ENCODE measurements around the gene USP33. TPM values are rescaled to one million over a fixed set of nuclear protein-coding genes. Genes with fewer than 3 reads are reported as not detected.

The USP33 gene
- total RNA-seq, 4 donors from 2014 or later = 45.3 to 108 (median 53.6) TPM

DNA sequence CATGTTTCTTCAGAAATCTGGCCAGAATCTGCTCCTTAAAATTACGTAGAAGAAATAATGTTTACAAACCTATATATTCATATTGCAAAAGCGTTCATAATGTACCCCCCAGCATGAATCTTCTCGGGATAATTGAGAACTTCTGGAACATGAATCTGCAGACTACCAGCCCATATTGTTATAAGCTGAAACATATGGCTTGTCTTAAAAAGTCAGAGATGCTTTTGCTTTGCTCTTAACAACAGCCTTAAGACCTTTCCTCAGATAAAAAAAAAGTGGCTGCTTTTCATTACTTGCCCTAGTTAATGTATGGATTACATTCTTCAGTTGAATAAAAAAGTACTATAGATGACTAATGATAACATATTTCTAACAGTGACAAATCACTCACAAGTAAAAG is 62.2 kb downstream of the USP33 start:
- WGBS = 79% methylated on average over 3 of the region's 3 CpGs
- no peak for TF ChIP-seq EP300 (IDR thresholded peaks at IDR 0.05)
- H3K27ac ChIP-seq = no peak overlapping the region
- peaks cover 48% of the 10 kb centered on the region for H3K36me3 ChIP-seq
- H3K9me3 ChIP-seq = no peaks in the 10 kb centered on the region
- DNase-seq (ENCODE audit: low spot score in 2 of 2) = no peak
- no peak overlapping the region for H3K4me3 ChIP-seq
- H3K4me1 ChIP-seq = no peaks in the 10 kb centered on the region
- H3K27me3 ChIP-seq = no peaks in the 10 kb centered on the region

DNA sequence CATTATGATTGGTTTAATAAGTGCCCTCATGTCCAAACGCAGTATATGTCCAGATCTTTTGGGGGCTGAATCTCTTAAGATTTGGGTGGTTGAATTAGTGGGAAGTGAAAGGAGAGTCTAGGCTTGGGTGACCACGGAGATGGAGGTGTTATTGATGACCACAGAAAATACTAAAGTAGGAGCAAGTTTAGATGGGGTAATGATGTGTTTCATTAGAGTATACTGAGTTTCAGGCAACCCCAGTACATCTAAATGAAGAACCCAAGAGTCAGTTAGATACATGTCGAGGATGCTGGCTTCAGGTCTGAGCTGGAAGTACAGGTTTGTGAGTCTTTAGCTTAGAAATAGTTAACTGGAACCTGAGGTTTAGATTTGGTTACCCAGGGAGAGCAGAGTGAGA is 70.7 kb downstream of the USP33 start:
- Histone ChIP-seq H3K9me3 (no peaks in the 10 kb centered on the region), H3K27ac (no peak overlapping the region), H3K4me1 (peaks cover 9% of the 10 kb centered on the region), H3K4me3 (no peak overlapping the region), H3K36me3 (peaks cover 19% of the 10 kb centered on the region), H3K27me3 (no peaks in the 10 kb centered on the region)
- 88% methylated on average over 3 of the region's 3 CpGs for WGBS
- TF ChIP-seq, protein P1, sequence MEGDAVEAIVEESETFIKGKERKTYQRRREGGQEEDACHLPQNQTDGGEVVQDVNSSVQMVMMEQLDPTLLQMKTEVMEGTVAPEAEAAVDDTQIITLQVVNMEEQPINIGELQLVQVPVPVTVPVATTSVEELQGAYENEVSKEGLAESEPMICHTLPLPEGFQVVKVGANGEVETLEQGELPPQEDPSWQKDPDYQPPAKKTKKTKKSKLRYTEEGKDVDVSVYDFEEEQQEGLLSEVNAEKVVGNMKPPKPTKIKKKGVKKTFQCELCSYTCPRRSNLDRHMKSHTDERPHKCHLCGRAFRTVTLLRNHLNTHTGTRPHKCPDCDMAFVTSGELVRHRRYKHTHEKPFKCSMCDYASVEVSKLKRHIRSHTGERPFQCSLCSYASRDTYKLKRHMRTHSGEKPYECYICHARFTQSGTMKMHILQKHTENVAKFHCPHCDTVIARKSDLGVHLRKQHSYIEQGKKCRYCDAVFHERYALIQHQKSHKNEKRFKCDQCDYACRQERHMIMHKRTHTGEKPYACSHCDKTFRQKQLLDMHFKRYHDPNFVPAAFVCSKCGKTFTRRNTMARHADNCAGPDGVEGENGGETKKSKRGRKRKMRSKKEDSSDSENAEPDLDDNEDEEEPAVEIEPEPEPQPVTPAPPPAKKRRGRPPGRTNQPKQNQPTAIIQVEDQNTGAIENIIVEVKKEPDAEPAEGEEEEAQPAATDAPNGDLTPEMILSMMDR (IDR thresholded peaks at IDR 0.05) = no peak
- TF ChIP-seq POLR2AphosphoS5 (IDR thresholded peaks at IDR 0.05) = no peak
- TF ChIP-seq POLR2A (IDR thresholded peaks at IDR 0.05) = no peak
- TF ChIP-seq EP300 (IDR thresholded peaks at IDR 0.05) = no peak
- DNase-seq (ENCODE audit: low spot score in 2 of 2) = no peak

DNA sequence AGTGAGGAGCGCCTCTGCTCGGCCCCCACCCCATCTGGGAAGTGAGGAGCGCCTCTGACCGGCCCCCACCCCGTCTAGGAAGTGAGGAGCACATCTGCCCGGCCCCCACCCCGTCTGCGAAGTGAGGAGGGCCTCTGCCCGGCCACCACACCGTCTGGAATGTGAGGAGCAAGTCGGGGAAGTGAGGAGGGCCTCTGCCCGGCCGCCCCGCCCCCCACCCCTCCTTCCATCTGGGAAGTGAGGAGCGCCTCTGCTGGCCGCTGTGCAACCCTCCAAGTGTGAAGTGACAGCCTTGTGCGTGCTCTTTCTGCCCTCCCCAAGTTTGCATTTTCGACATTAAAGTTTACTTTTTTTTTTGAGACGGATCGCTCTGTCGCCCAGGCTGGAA is 72.1 kb downstream of the USP33 start:
- Histone ChIP-seq H3K27ac (no peak overlapping the region), H3K36me3 (peaks cover 9% of the 10 kb centered on the region), H3K4me1 (peaks cover 13% of the 10 kb centered on the region), H3K27me3 (no peaks in the 10 kb centered on the region), H3K9me3 (no peaks in the 10 kb centered on the region), H3K4me3 (peak overlapping the region; percentile 31)
- DNase-seq (ENCODE audit: low spot score in 2 of 2) = no peak
- WGBS = 51% methylated on average over 6 of the region's 21 CpGs
- TF ChIP-seq EP300 (IDR thresholded peaks at IDR 0.05) (no peak), POLR2AphosphoS5 (IDR thresholded peaks at IDR 0.05) (no peak), POLR2A (IDR thresholded peaks at IDR 0.05) (no peak)
- TF ChIP-seq, protein P1 (IDR thresholded peaks at IDR 0.05) = peak in 1 of 2 donors; percentile 21

DNA sequence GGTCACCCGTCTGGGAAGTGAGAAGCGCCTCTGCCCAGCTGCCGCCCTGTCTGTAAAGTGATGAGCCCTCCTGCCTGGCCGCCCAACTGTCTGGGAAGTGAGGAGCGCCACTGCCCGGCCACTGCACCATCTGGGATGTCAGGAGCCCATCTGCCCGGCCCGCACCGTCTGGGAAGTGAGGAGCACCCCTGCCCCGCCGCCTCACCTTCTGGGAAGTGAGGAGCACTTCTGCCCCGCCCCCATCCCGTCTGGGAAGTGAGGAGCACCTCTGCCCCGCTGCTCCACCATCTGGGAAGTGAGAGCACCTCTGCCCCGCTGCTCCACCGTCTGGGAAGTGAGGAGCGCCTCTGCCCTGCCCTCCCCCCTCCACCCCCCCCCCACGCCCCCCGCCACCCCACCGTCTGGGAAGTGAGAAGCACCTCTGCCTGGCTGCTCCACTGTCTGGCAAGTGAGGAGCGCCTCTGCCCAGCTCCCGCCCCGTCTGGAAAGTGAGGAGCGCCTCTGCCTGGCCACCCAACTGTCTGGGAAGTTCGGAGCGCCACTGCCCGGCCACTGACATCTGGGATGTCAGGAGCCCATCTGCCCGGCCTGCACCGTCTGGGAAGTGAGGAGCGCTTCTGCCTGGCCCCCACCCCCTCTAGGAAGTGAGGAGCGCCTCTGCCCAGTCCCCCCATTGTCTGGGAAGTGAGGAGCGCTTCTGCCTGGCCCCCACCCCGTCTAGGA is 72.7 kb downstream of the USP33 start:
- no peaks in the 10 kb centered on the region for H3K27me3 ChIP-seq
- H3K4me1 ChIP-seq = peaks cover 13% of the 10 kb centered on the region
- 92% methylated on average over 16 of the region's 33 CpGs for WGBS
- no peak overlapping the region for H3K27ac ChIP-seq
- H3K9me3 ChIP-seq = no peaks in the 10 kb centered on the region
- H3K36me3 ChIP-seq = peaks cover 3% of the 10 kb centered on the region
- no peak for DNase-seq (ENCODE audit: low spot score in 2 of 2)
- peak overlapping the region; percentile 31 for H3K4me3 ChIP-seq
- TF ChIP-seq, protein P1 (IDR thresholded peaks at IDR 0.05) = no peak
- TF ChIP-seq POLR2AphosphoS5 (IDR thresholded peaks at IDR 0.05) (no peak), EP300 (IDR thresholded peaks at IDR 0.05) (no peak), POLR2A (IDR thresholded peaks at IDR 0.05) (no peak)

DNA sequence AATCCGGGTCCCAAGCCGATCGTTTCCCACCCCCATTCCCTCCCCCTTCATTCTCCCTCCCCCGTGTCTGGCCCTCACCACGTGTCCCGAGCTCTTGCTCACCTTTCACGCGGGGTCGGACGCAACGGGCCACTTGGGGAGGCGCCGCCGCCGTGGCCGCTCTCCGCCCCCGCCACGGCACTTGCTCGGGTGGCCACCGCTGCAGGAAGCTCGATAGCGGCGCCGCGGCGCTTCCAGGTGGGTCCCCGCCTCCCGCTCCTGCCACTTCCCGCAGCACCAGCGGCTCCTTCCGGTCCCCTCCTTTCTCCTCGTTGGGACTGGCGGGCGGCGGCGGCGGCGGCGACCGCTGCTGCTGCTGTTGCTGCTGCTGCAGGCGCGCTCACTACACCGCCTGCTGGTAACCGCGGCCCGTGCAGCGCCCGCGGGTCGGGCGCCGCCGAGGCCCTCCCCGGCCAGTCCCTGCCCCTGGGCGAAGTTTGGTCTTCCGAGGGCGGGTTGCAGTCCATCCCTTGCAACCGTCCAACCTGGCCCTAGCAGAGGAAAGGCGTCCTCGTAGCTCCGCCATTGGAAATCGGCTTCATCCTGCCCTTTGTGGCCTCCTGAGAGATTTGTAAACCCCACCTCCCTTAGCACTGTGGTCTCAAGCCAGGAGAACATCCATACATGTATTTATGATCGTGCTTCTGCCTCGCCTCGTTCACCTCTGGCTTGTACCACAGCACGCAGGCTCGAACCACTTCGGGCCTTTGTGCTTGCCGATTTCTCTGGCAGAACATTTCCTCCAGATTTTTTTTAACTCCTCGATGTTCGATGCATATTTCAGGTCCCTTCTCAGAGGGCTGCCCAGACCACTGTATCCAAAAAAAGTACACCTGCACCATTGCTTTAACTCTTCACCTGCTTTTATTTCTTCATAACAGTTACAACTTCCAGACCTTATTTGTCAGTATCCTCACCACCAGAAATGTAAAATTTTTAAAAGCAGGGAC is 76.2 kb downstream of the USP33 start:
- Histone ChIP-seq H3K27me3 (no peaks in the 10 kb centered on the region), H3K9me3 (no peaks in the 10 kb centered on the region), H3K4me3 (peak overlapping the region; percentile 85), H3K27ac (peak overlapping the region; percentile 98), H3K36me3 (no peaks in the 10 kb centered on the region), H3K4me1 (peaks cover 35% of the 10 kb centered on the region)
- under 1% methylated on average over 13 of the region's 72 CpGs for WGBS
- TF ChIP-seq POLR2A (IDR thresholded peaks at IDR 0.05) (peak in 1 of 2 donors; percentile 25), POLR2AphosphoS5 (IDR thresholded peaks at IDR 0.05) (peak in 2 of 3 donors; percentile 69), EP300 (IDR thresholded peaks at IDR 0.05) (no peak)
- TF ChIP-seq, protein P1 (IDR thresholded peaks at IDR 0.05) = peak; percentile 66 to 98
- DNase-seq (ENCODE audit: low spot score in 2 of 2) = peak; percentile 95

Measured in suprapubic skin (tissue), 4 donors.